ENCODE results near the gene ZNF598. TPM values are rescaled to one million over a fixed set of nuclear protein-coding genes. Genes with fewer than 3 reads are reported as not detected.
A peak's percentile ranks its signal among the peaks of the same experiment; 100 is the strongest.

The ZNF598 gene
- total RNA-seq, 2 donors from 2014 or later = 41.0 to 55.4 TPM

GRCh38 chr16:1968146-1968953 is 41.3 kb downstream of the ZNF598 start:
- H3K4me1 ChIP-seq = peaks cover 34% of the 10 kb centered on the region
- H3K27ac ChIP-seq = no peak overlapping the region
- no peaks in the 10 kb centered on the region for H3K27me3 ChIP-seq
- no peak for DNase-seq
- ATAC-seq = no peak
- H3K36me3 ChIP-seq (replicated peaks in 1 of 2; ENCODE audit: insufficient read depth in 1 of 2, low read depth in 2 of 2) = no peaks in the 10 kb centered on the region
- H3K4me3 ChIP-seq = no peak overlapping the region
- WGBS, 2 donors = 78 to 93% methylated on average over 3 to 28 of the region's 41 CpGs
- no peaks in the 10 kb centered on the region for H3K9me3 ChIP-seq
- intact Hi-C loops (cut with DNase I) = no loop called here
- TF ChIP-seq POLR2A (IDR thresholded peaks at IDR 0.05) (no peak), CTCF (IDR thresholded peaks at IDR 0.05) (no peak)

GRCh38 chr16:1966460-1966859 is 43.2 kb downstream of the ZNF598 start, which contains the start of gene RNF151:
Gene RNF151, plus strand, starts transcription at chr16:1966856. Its CDS starts 26 bp downstream, at chr16:1966882.
- Histone ChIP-seq H3K9me3 (no peaks in the 10 kb centered on the region), H3K27ac (peak within 1 kb of the TSS in 2 of 4 donors; percentile 96 to 97), H3K27me3 (no peaks in the 10 kb centered on the region), H3K4me1 (peaks cover 38% of the 10 kb centered on the region), H3K4me3 (peak within 1 kb of the TSS in 1 of 2 donors; percentile 68), H3K36me3 (replicated peaks in 1 of 2; ENCODE audit: insufficient read depth in 1 of 2, low read depth in 2 of 2) (peaks cover 4 to 8% of the 10 kb centered on the region in 2 donors)
- ATAC-seq = no peak
- intact Hi-C loops (cut with DNase I) = no loop called here
- WGBS, 2 donors = 95 to 96% methylated on average over 5 to 6 of the region's 6 CpGs
- TF ChIP-seq CTCF (IDR thresholded peaks at IDR 0.05) = no peak
- DNase-seq = no peak

- DNase-seq = no peak
- no peak for ATAC-seq
- TF ChIP-seq CTCF (IDR thresholded peaks at IDR 0.05) (no peak), POLR2A (IDR thresholded peaks at IDR 0.05) (no peak)
- Histone ChIP-seq H3K4me3 (peak overlapping the region; percentile 68 to 78), H3K9me3 (no peaks in the 10 kb centered on the region), H3K27me3 (no peaks in the 10 kb centered on the region), H3K4me1 (peaks cover 38% of the 10 kb centered on the region), H3K36me3 (replicated peaks in 1 of 2; ENCODE audit: insufficient read depth in 1 of 2, low read depth in 2 of 2) (peaks cover 4 to 8% of the 10 kb centered on the region in 2 donors), H3K27ac (peak overlapping the region; percentile 90 to 97 (median 95))
- intact Hi-C loops (cut with DNase I) = no loop called here
- 4 to 16% methylated on average over 7 to 24 of the region's 24 CpGs for WGBS, 2 donors
Measured at GRCh38 chr16:1965396-1966001, 44.1 kb downstream of the ZNF598 start.

DNA sequence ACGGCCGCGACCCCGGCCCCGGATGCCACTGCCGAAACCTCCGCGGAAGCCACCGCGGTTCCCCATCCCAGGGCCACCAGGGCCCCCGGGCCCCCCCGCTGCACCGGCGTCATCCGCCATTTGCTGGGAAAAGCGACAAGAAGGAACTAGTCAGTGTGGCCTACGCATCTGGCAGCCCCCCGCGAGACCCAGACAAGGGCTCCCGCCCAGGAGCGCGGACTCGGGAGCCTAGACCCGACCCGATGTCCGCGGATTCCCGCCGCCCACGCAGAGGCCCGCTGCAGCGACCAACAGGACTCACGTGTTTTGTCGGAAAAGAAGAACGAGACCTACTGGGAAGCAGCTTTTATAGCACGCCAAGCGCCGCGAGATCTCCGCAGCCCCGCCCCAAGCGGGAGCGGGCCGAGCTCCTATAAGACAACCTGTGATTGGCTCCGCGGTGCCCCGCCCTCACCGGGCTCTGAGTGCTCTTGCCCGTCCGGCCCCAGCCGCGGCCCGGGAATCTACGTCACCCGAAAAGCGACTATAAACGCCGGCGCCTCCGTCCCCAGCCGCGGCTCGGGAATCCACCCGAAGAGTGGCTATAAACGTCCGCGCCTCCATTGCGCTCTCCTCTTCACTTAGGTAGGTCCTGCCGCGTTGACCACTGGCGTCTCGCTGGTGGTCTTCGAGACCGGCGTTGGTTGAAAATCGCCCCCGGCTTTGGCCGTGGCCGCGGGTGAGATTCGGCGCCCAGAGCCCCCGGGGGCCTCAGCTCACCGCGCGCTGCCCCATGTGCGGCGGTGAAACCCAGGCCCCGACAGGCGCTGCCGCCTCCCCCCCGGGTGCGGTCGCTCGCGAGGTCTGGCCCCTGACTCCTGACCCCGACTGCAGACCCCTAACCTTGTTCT is 44.9 kb downstream of the ZNF598 start, which contains the start of gene RPS2:
Gene RPS2, minus strand, starts transcription at position 321 of the 890 bp plus-strand sequence. Its CDS starts 201 bp downstream, at position 120.
- Histone ChIP-seq H3K9me3 (no peaks in the 10 kb centered on the region), H3K4me1 (peaks cover 43% of the 10 kb centered on the region), H3K4me3 (peak within 1 kb of the TSS; percentile 68 to 78), H3K36me3 (replicated peaks in 1 of 2; ENCODE audit: insufficient read depth in 1 of 2, low read depth in 2 of 2) (peaks cover 4 to 8% of the 10 kb centered on the region in 2 donors), H3K27ac (peak within 1 kb of the TSS; percentile 90 to 97 (median 95)), H3K27me3 (no peaks in the 10 kb centered on the region)
- TF ChIP-seq POLR2A (IDR thresholded peaks at IDR 0.05) (peak; percentile 93 to 99 (median 99)), CTCF (IDR thresholded peaks at IDR 0.05) (no peak)
- intact Hi-C loops (cut with DNase I) = no loop called here
- ATAC-seq (peak; percentile 97), DNase-seq (peak; percentile 98 to 100 (median 100))
- WGBS, 2 donors = 0 to 1% methylated on average over 7 to 93 of the region's 97 CpGs
